Fibroblast of the aortic adventitia (primary cell): ENCODE measurements around the gene SMC1B. TPM values are rescaled to one million over a fixed set of nuclear protein-coding genes. Genes with fewer than 3 reads are reported as not detected.
"Not testable (repeated sequence)": the region's sequence is repeated elsewhere in the genome, so short reads cannot be mapped to it uniquely, and the experiment has no call there.

Experiments
- DNase-seq: peaks from one replicate; pipeline ENCODE4 v3.0.0-alpha.2; 2010; ENCODE audit warnings: low read depth
- H3K4me3 ChIP-seq: 2 replicates; pipeline ENCODE4 v1.5.1; 2011; ENCODE audit warnings: low read depth, mild to moderate bottlenecking, control low read depth, low read length, moderate library complexity
- total RNA-seq: library from RNA; depleted of rRNA; stranded (reverse); fragments of >200 nt; gene quantifications from 2 replicates; pipeline ENCODE4 v1.2.3, GENCODE V29; 2012; ENCODE audit warnings: low replicate concordance
- TF ChIP-seq, protein P1 (sequence below): IDR thresholded peaks from 2 replicates; pipeline ENCODE4 v1.5.1; 2011; ENCODE audit warnings: mild to moderate bottlenecking, low read length, control low read depth, inconsistent platforms; ENCODE audit not compliant: insufficient read depth

SMC1B gene
- total RNA-seq, 1 donor, result 0.09 TPM

DNA sequence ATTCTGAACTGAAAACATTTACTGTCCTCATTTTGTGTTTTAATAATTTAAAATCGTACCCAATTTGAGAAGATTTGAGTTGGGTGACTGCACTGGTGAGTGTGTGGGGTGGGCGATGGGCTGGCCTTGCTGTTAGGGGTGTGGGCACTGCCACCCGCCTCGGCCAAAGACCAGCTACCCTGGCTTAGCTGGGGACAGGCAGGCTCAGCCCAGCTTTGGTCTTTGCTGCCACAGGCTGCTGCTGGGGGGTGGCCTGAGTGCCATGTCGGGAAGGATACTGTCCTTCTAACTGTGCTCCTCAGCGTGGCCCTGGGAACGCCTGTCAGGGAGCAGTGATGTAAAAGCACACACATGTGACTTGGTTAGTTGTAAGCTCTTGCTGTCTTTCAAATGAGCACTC is 81.4 kb downstream of the SMC1B start:
- TF ChIP-seq, protein P1, sequence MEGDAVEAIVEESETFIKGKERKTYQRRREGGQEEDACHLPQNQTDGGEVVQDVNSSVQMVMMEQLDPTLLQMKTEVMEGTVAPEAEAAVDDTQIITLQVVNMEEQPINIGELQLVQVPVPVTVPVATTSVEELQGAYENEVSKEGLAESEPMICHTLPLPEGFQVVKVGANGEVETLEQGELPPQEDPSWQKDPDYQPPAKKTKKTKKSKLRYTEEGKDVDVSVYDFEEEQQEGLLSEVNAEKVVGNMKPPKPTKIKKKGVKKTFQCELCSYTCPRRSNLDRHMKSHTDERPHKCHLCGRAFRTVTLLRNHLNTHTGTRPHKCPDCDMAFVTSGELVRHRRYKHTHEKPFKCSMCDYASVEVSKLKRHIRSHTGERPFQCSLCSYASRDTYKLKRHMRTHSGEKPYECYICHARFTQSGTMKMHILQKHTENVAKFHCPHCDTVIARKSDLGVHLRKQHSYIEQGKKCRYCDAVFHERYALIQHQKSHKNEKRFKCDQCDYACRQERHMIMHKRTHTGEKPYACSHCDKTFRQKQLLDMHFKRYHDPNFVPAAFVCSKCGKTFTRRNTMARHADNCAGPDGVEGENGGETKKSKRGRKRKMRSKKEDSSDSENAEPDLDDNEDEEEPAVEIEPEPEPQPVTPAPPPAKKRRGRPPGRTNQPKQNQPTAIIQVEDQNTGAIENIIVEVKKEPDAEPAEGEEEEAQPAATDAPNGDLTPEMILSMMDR, result no peak
- no peak overlapping the region for H3K4me3 ChIP-seq
- no peak for DNase-seq

DNA sequence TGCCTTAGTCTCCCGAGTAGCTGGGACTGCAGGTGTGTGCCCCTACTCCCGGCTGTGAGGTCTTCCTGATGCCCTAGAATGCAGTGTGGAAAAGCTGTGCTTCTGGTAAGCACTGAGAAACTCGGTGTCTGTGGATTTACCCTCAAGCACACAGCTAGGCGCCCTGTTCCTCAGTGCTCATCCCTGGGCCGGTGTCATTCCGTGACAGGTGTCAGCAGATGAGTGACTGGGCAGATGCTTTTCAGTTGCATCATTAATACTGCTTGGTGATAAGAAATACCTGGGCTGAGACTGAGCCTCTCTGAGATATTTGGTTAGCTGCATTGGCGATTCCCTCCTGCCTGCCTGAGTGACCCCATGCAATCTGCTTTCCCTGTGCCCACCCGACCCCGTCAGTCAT is 81.9 kb downstream of the SMC1B start:
- no peak overlapping the region for H3K4me3 ChIP-seq
- TF ChIP-seq, protein P1, result no peak
- no peak for DNase-seq

DNA sequence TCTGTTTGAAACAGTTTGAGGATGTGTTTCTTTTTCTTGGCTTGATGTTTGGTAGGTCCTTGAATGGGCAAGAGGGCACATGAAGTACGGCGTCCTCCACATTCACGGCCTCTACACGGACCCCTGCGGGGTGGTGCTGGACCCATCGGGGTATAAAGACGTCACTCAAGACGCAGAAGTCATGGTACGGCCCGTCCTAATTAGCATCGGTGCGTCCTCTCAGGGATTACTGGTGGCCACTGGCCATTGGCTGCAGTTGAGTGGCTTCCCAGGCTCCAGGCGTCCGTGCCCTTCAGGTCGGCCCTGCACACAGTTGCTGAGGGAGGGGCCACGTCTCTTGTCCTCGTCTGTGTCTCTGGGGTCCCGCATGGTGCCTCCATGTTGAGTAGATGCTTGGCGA is 82.9 kb downstream of the SMC1B start:
- TF ChIP-seq, protein P1, result no peak
- DNase-seq, result no peak
- no peak overlapping the region for H3K4me3 ChIP-seq

DNA sequence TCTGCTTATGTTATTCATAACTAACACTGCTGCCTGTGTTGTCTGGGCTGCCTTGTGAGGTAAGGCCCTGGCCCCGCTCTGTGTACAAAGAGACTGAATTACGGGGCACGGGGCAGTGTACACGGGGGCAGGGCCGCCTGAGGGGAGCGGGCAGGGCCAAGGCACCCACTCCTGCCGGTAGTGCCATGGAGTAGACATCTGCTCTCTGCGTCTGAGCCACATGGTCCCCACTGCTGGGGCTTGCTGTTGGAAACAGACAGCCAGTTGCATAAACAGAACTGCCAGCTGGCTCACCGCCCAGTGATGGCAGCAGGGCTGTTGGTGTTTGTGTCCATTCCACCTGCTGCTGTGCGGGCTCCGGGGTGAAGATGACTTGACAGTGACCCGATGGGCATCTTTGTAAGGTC is 83.9 kb downstream of the SMC1B start:
- TF ChIP-seq, protein P1, result no peak
- H3K4me3 ChIP-seq, result no peak overlapping the region
- DNase-seq, result no peak

DNA sequence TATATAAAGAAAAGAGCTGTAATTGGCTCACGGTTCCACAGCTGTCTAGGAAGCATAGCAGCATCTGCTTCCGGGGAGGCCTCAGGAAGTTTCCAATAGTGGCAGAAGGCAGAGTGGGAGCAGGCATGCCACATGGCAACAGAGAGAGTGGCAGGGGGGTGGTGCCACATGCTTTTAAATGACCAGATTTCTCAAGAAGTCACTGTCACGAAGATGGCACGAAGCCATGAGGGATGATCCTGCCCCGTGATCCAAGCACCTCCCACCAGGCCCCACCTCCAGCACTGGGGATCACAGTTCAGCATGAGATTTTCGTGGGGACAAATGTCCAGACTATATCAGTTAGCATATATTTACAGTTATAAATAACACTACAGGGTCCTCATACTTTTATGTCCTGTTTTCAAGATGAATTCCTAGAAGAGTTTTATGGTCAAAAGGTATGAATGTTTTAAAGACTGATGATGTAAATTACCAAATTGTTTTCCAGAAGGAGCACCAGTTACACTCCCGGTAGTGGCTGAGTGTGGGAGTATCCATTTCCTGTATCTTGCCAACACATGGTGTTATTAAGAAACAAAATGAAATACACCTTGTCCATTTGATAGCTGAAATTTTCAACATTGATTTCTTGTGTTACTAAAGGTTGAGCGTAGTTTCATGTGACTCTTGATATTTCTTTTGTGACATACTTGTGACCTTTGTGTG is 84.4 kb downstream of the SMC1B start:
- DNase-seq, result no peak

DNA sequence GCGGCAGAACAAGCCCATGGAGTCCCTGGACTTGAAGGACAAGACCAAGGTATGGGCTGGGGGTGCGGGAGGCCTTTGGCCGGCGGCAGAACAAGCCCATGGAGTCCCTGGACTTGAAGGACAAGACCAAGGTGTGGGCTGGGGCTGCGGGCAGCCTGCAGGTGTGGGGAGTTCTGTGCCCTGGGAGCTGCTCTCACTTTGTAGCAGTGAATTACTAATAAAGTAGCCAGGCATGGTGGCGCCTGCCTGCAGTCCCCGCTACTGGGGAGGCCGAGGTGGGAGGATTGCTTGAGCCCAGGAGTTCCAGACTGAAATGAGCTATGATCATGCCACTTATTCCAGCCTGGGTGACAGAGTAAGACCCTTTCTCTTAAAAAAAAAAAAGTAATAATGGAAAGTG is 85.1 kb downstream of the SMC1B start:
- DNase-seq, result not testable (repeated sequence)

More for the DNA sequence above, 84.4 kb downstream of the SMC1B start:
- TF ChIP-seq, protein P1, result no peak
- H3K4me3 ChIP-seq, result no peak overlapping the region

DNA sequence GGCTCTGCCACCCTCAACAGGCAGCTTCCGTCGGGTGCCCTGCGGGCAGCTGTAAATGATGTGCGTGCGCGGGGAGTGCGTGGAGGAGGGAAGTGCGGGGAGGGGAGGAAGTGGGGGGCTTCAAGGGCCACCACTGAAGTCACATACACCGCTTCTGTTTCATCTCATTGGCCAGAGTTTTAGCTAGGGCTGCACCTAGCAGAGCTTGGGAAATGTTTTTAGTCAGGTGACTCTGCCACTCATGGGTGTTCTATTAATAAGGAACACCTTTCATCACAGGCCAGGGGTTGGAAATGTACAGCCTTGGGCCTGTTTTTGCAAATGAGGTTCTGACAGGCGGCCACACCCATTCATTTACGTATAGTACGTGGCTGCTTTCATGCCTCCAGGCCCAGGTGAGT is 89.1 kb downstream of the SMC1B start:
- TF ChIP-seq, protein P1, result no peak
- DNase-seq, result no peak
- no peak overlapping the region for H3K4me3 ChIP-seq

More for the DNA sequence above, 85.1 kb downstream of the SMC1B start:
- not testable (repeated sequence) for H3K4me3 ChIP-seq
